CD4-positive, alpha-beta T cell treated with Interleukin-4 for 1 hour (primary cell): ENCODE data around the gene CPE.
A peak's percentile ranks its signal among the peaks of the same experiment; 100 is the strongest.

ENCODE experiments used
- DNase-seq, 2 donors: peaks; one replicate each; pipeline ENCODE4 v3.0.0-alpha.2; 2020 to 2022

Gene CPE

GRCh38 chr4:165516281-165516833 is 137.5 kb downstream of the CPE start:
- DNase-seq, result no peak

- DNase-seq, result no peak
Measured at GRCh38 chr4:165517216-165517615, 138.4 kb downstream of the CPE start.

- no peak for DNase-seq
Measured at GRCh38 chr4:165518024-165518616, 139.3 kb downstream of the CPE start.

GRCh38 chr4:165518686-165519085 is 139.9 kb downstream of the CPE start:
- DNase-seq, result no peak

GRCh38 chr4:165519591-165519990 is 140.8 kb downstream of the CPE start:
- no peak for DNase-seq

- DNase-seq, result no peak
Measured at GRCh38 chr4:165520086-165520485, 141.3 kb downstream of the CPE start.

GRCh38 chr4:165522050-165522449 is 143.2 kb downstream of the CPE start:
- no peak for DNase-seq

GRCh38 chr4:165524532-165525190 is 145.9 kb downstream of the CPE start:
- DNase-seq, result no peak

GRCh38 chr4:165532976-165533375 is 154.2 kb downstream of the CPE start:
- no peak for DNase-seq

- DNase-seq, result peak in 1 of 2 donors; percentile 43
Measured at GRCh38 chr4:165537028-165537648, 158.3 kb downstream of the CPE start.

GRCh38 chr4:165539801-165540200 is 161.0 kb downstream of the CPE start:
- no peak for DNase-seq

- no peak for DNase-seq
Measured at GRCh38 chr4:165540206-165540830, 161.5 kb downstream of the CPE start.

GRCh38 chr4:165541851-165542459 is 163.1 kb downstream of the CPE start:
- DNase-seq, result no peak

- no peak for DNase-seq
Measured at GRCh38 chr4:165542476-165542875, 163.7 kb downstream of the CPE start.
